K562 (cell line): ENCODE measurements around the gene HSF4. TPM values are rescaled to one million over a fixed set of nuclear protein-coding genes. Genes with fewer than 3 reads are reported as not detected.

ENCODE experiments used
- ATAC-seq: fragments of 200-7000 bp; cut with Tn5 transposase; 3 replicates; pipeline ENCODE4 v1.9.1; 2020; ENCODE audit warnings: moderate library complexity
- BruUV-seq: library from RNA; stranded (reverse); fragments of 400-500 nt; replicated peaks from 2 replicates; lab custom pipeline; 2021; lab: Mats Ljungman, UMichigan
- CTCF ChIA-PET: fragments of 300-600 bp; formaldehyde crosslinking; extraction: SDS; loops from one replicate; lab custom pipeline; 2021; ENCODE audit warnings: low intra/inter-chr PET ratio; lab: Yijun Ruan, JAX
- POLR2A ChIA-PET: fragments of 300-600, 350-650 bp; sonication (Branson Sonifier 250); formaldehyde crosslinking; extraction: SDS; loops from one replicate; lab custom pipeline; 2021; ENCODE audit warnings: antibody characterized with exemption, inconsistent platforms; lab: Yijun Ruan, JAX
- DNase-seq, 4 experiments: peaks; one replicate each; pipeline versions ENCODE4 v3.0.0 to v3.0.0-alpha.2; 2011 to 2018; ENCODE audit warnings: low spot score in 3 of 4, mixed read lengths in 3 of 4; ENCODE audit errors: extremely low read depth in 1 of 4
- FAIRE-seq: peaks from 2 replicates; lab custom pipeline; 2011; peaks lifted over from hg19 to GRCh38; lab: Jason Lieb, UNC
- H2AFZ ChIP-seq: 2 replicates; pipeline ENCODE4 v1.6.0; 2011; ENCODE audit warnings: low read depth, low read length, control low read depth, inconsistent platforms
- H3K27ac ChIP-seq: fragments of 200-600 bp; 3 replicates; pipeline ENCODE4 v1.8.0; 2011; ENCODE audit warnings: low read depth, mild to moderate bottlenecking, control low read depth, inconsistent platforms, low read length, moderate library complexity, mixed read lengths; ENCODE audit errors: extremely low read depth
- H3K27me3 ChIP-seq, 2 experiments: fragments of 300-600 bp in 1 of 2; 2 replicates in 1 of 2; 3 replicates in 1 of 2; pipeline versions ENCODE4 v1.6.0 to v1.8.0; 2011; ENCODE audit warnings: inconsistent platforms in 2 of 2, low read length in 2 of 2, mild to moderate bottlenecking in 1 of 2, mixed read lengths in 1 of 2, moderate library complexity in 1 of 2; ENCODE audit not compliant: control insufficient read depth in 2 of 2, insufficient read depth in 2 of 2
- H3K36me3 ChIP-seq: fragments of 300-600 bp; 3 replicates; pipeline ENCODE4 v1.8.0; 2011; ENCODE audit warnings: mild to moderate bottlenecking, low read length, inconsistent platforms; ENCODE audit not compliant: control insufficient read depth, insufficient read depth
- H3K4me1 ChIP-seq, 2 experiments: fragments of 200-600 bp in 1 of 2; replicated peaks in 1 of 2; 2 replicates in 1 of 2; 3 replicates in 1 of 2; pipeline versions ENCODE4 v1.5.1 to v1.8.0; 2011; ENCODE audit warnings: inconsistent platforms in 2 of 2, low read length in 2 of 2, mild to moderate bottlenecking in 1 of 2, mixed read lengths in 1 of 2, moderate library complexity in 1 of 2; ENCODE audit not compliant: control insufficient read depth in 2 of 2, insufficient read depth in 2 of 2
- H3K4me2 ChIP-seq: 2 replicates; pipeline ENCODE4 v1.6.1; 2011; ENCODE audit warnings: low read length, control low read depth, inconsistent platforms, mixed read lengths; ENCODE audit not compliant: insufficient read depth
- H3K4me3 ChIP-seq: fragments of 200-600 bp; sonication (generic), shearing (Covaris generic); 2 replicates; pipeline ENCODE4 v1.5.1; 2016; ENCODE audit warnings: control low read depth, inconsistent platforms
- H3K79me2 ChIP-seq: fragments of 200-600 bp; 3 replicates; pipeline ENCODE4 v1.8.0; 2011; ENCODE audit warnings: low read length, inconsistent platforms; ENCODE audit not compliant: control insufficient read depth, insufficient read depth
- H3K9ac ChIP-seq, 2 experiments: 2 replicates each; pipeline versions ENCODE4 v1.6.0 to v1.6.1; 2011; ENCODE audit warnings: low read depth in 2 of 2, low read length in 2 of 2, control low read depth in 1 of 2, inconsistent platforms in 1 of 2, mild to moderate bottlenecking in 1 of 2, mixed read lengths in 1 of 2; ENCODE audit not compliant: insufficient read depth in 1 of 2
- H3K9me1 ChIP-seq: one replicate; pipeline ENCODE4 v1.6.0; 2011; ENCODE audit warnings: inconsistent platforms, mild to moderate bottlenecking, low read length, moderate library complexity; ENCODE audit not compliant: control insufficient read depth, insufficient read depth
- H3K9me3 ChIP-seq: replicated peaks from 2 replicates; pipeline ENCODE4 v1.5.1; 2011; ENCODE audit warnings: low read depth, low read length, inconsistent platforms; ENCODE audit not compliant: control insufficient read depth, insufficient read depth
- H4K20me1 ChIP-seq: replicated peaks from 2 replicates; pipeline ENCODE4 v1.6.1; 2011; ENCODE audit warnings: low read length, inconsistent platforms, mixed read lengths; ENCODE audit not compliant: control insufficient read depth, insufficient read depth
- FIP1L1 ChIP-seq: fragments of 200-400 bp; formaldehyde crosslinking; IDR thresholded peaks from 2 replicates; pipeline ENCODE4 v1.6.1; 2018; ENCODE audit warnings: mild to moderate bottlenecking, low read depth, low read length; ENCODE audit not compliant: poor library complexity, severe bottlenecking
- MTA3 ChIP-seq: fragments of 450-650 bp; formaldehyde crosslinking; IDR thresholded peaks from 2 replicates; pipeline ENCODE4 v1.6.1; 2017; ENCODE audit warnings: mild to moderate bottlenecking, borderline replicate concordance
- RB1 ChIP-seq: fragments of 450-650 bp; IDR thresholded peaks from 2 replicates; pipeline ENCODE4 v1.6.1; 2017; ENCODE audit warnings: low read depth, mild to moderate bottlenecking
- U2AF2 ChIP-seq: fragments of 200-400 bp; formaldehyde crosslinking; optimal IDR thresholded peaks from 2 replicates; pipeline ENCODE3; 2017; ENCODE audit warnings: low read depth, mild to moderate bottlenecking, low read length
- ZNF740 ChIP-seq, 3 experiments: fragments of 200-800 bp in 1 of 3; sonication (Bioruptor generic) in 1 of 3; sonication (generic) in 1 of 3; formaldehyde crosslinking in 1 of 3; IDR thresholded peaks; 2 replicates each; pipeline versions ENCODE4 v1.6.1 to v1.8.0; 2016 to 2022; ENCODE audit warnings: mild to moderate bottlenecking in 2 of 3, missing compliant biosample characterization in 2 of 3, missing genetic modification characterization in 2 of 3, missing genetic modification reagents in 1 of 3
- ZSCAN32 ChIP-seq: fragments of 450-650 bp; formaldehyde crosslinking; IDR thresholded peaks from 2 replicates; pipeline ENCODE4 v1.4.0; 2020; ENCODE audit warnings: mild to moderate bottlenecking, moderate library complexity
- WGBS: fragments of 100-300 bp; shearing (Covaris generic); methylation state at CpG from one replicate; pipeline ENCODE4 v1.1.6; 2016; ENCODE audit warnings: low coverage, mixed read lengths; ENCODE audit not compliant: insufficient coverage; ENCODE audit errors: missing lambda C conversion rate; 5-methylcytosine and 5-hydroxymethylcytosine counted together
- in situ Hi-C: fragments of 300-500 bp; cut with MboI; formaldehyde crosslinking; loops from 4 replicates; pipeline ENCODE4 v1.15.0; 2018; ENCODE audit warnings: inconsistent platforms, mixed read lengths
- intact Hi-C: fragments of 100-400 bp; cut with micrococcal nuclease; formaldehyde crosslinking; loops from 2 replicates; pipeline ENCODE4 v1.14.2; 2022
- polyA plus RNA-seq, 8 experiments: library from polyadenylated mRNA; depleted of rRNA in 4 of 8; stranded (reverse) in 5 of 8; unstranded in 3 of 8; fragments of >200 nt; fragmentation: Nextera tagmentation in 2 of 8; fragmentation: Illumina TruSeq in 1 of 8; extraction: Ambion mirVana in 2 of 8; extraction: Trizol in 1 of 8; gene quantifications; 2 replicates each; pipeline versions ENCODE4 v1.2.1 to v1.2.3, GENCODE V29; 2011 to 2014; ENCODE audit warnings: inconsistent platforms in 1 of 8, missing spikeins in 1 of 8
- total RNA-seq, 7 experiments: library from RNA; depleted of rRNA in 6 of 7; stranded (reverse); fragments of >200 nt in 6 of 7; fragmentation: Illumina TruSeq in 2 of 7; extraction: Trizol in 2 of 7; gene quantifications; 2 replicates each; pipeline versions ENCODE4 v1.2.1 to v1.2.3, GENCODE V29; 2011 to 2021; ENCODE audit warnings: low replicate concordance in 1 of 7
- TF ChIP-seq, protein P1 (sequence below): fragments of 200-400 bp; formaldehyde crosslinking; IDR thresholded peaks from 2 replicates; pipeline ENCODE4 v1.6.1; 2017; ENCODE audit warnings: mild to moderate bottlenecking, low read depth, low read length, moderate library complexity

HSF4 gene
- total and polyA plus RNA-seq, 9 of the 15 experiments (the other 6 are each of a cell fraction or from before 2014, with no cell fraction given), result 0.50 to 35.4 (median 8.8) TPM; not detected in 1

DNA sequence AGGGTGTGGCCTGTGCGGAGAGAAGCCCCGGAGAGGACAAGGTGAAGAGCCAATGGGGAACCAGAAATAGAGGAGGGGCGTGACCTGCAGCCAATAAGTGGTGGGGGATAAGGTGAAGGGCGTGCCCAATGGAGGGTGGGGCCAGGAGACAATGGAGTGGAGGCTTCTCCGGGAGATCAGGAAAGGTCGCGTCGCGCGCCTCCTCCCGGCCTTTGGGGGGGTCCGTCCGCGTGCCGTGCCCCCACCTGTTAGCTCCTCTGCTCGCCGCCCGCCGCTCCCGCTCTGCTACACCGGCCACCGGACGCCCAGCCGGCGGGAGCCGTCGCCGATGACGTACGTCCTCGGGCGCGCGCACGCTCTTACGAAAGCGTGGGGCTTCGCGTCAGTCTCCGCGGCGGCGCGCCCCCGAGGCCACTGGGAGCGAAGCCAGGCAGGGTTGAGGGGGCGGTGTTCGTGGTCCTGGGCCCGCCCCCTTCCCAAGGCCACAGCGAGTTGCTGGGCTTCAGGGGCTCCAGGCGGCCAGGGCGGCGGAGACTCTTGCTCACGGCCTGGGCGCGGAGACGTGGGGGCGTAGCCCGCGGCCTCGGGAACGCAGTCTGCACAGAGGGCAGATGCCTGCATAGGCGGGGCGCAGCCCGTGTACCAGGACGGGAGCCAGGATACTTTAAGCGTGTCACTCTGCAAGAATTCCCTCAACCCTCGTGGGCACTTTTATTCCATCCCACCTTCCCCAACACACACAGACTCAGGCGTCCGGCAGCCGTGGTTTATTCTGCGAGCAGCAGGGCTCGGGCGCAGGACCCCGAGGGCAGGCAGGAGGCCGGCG, 19.3 kb downstream of the HSF4 start, which contains the start of gene MATCAP1 (continued):
- TF ChIP-seq ZNF740 (CRISPR knock-in tag; IDR thresholded peaks at IDR 0.05) (no peak), ZNF740 (tag; IDR thresholded peaks at IDR 0.05) (0 out of 4 replicates have a peak, but pooled peaks of 1 of the 2 experiments have one; percentile 35), RB1 (peak; percentile 83), U2AF2 (no peak), ZSCAN32 (CRISPR knock-in tag) (no peak), MTA3 (peak; percentile 95)

GRCh38 chr16:67184453-67184994, 20.0 kb downstream of the HSF4 start:
- Histone ChIP-seq H3K9ac (peak overlapping the region in 1 of 2 experiments; percentile 97; a peak in 2 of 4 replicates), H3K4me3 (peak overlapping the region; percentile 61), H3K27me3 (no peaks in the 10 kb centered on the region), H2AFZ (peak overlapping the region; percentile 91), H3K9me1 (no peaks in the 10 kb centered on the region)
- BruUV-seq, result no TSS peak
- TF ChIP-seq, protein P1, sequence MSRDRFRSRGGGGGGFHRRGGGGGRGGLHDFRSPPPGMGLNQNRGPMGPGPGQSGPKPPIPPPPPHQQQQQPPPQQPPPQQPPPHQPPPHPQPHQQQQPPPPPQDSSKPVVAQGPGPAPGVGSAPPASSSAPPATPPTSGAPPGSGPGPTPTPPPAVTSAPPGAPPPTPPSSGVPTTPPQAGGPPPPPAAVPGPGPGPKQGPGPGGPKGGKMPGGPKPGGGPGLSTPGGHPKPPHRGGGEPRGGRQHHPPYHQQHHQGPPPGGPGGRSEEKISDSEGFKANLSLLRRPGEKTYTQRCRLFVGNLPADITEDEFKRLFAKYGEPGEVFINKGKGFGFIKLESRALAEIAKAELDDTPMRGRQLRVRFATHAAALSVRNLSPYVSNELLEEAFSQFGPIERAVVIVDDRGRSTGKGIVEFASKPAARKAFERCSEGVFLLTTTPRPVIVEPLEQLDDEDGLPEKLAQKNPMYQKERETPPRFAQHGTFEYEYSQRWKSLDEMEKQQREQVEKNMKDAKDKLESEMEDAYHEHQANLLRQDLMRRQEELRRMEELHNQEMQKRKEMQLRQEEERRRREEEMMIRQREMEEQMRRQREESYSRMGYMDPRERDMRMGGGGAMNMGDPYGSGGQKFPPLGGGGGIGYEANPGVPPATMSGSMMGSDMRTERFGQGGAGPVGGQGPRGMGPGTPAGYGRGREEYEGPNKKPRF, result no peak
- TF ChIP-seq ZNF740 (CRISPR knock-in tag; IDR thresholded peaks at IDR 0.05), result no peak
- no peak for TF ChIP-seq ZNF740 (tag; IDR thresholded peaks at IDR 0.05)
- TF ChIP-seq FIP1L1, result peak; percentile 2
- TF ChIP-seq, all 486 proteins: peak for 1
- Histone ChIP-seq H3K36me3 (no peaks in the 10 kb centered on the region), H3K27ac (no peak overlapping the region), H3K79me2 (peaks cover 14% of the 10 kb centered on the region), H3K9me3 (no peaks in the 10 kb centered on the region), H3K4me2 (peak overlapping the region; percentile 99; the same call in 1 of the 2 replicates), H3K4me1 (peaks cover 13 to 47% of the 10 kb centered on the region in 2 experiments), H4K20me1 (peaks cover 11% of the 10 kb centered on the region)
- ATAC-seq (no peak), DNase-seq (no peak), FAIRE-seq (no peak)
- 50% methylated on average over 39 of the region's 59 CpGs for WGBS
- POLR2A ChIA-PET, result interaction anchor here (0.5 to 1.3 kb wide), 5 partner anchors 8 to 218 kb away, joined by 3 to 4 read pairs (median 3); no protein-coding TSS in a partner anchor
- CTCF ChIA-PET, result interaction anchor here (0.6 to 1.4 kb wide), 4 partner anchors 29 to 207 kb away, joined by 3 to 5 read pairs (median 4); partner anchors contain the start of gene FHOD1
- intact Hi-C loops (loop anchor here (10.0 kb wide), 2 partner anchors 170 to 230 kb away; no protein-coding TSS in a partner anchor), in situ Hi-C loops (no loop called here)
